Measurements from ENCODE around the gene MEF2B.

The MEF2B gene

DNA sequence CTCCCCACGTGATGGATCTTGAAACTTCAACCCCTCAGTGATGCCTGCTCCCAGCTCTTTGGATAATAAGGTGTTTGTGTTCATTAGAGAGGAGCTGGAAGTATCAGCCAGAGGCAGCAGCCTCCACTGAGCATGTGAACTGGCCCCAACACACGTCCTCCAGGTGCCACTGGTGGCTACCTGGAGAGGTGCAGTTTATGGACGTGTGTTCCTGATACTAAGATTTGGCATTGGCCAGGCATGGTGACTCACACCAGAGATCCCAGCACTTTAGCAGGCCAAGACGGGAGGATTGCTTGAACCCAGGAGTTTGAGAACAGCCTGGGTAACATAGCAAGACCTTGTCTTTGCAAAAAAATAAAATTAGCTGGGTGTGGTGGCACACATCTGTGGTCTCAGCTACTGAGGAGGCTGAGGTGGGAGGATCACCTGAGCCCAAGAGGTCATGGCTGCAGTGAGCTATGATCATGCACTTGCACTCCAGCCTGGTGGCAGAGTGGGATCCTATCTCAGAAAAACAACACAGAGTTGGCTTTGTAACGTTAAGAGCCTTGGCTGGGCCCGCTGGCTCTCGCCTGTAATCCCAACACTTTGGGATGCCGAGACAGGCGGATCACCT lies 71.9 kb downstream of the MEF2B start:
- DNase-seq: no peak

DNA sequence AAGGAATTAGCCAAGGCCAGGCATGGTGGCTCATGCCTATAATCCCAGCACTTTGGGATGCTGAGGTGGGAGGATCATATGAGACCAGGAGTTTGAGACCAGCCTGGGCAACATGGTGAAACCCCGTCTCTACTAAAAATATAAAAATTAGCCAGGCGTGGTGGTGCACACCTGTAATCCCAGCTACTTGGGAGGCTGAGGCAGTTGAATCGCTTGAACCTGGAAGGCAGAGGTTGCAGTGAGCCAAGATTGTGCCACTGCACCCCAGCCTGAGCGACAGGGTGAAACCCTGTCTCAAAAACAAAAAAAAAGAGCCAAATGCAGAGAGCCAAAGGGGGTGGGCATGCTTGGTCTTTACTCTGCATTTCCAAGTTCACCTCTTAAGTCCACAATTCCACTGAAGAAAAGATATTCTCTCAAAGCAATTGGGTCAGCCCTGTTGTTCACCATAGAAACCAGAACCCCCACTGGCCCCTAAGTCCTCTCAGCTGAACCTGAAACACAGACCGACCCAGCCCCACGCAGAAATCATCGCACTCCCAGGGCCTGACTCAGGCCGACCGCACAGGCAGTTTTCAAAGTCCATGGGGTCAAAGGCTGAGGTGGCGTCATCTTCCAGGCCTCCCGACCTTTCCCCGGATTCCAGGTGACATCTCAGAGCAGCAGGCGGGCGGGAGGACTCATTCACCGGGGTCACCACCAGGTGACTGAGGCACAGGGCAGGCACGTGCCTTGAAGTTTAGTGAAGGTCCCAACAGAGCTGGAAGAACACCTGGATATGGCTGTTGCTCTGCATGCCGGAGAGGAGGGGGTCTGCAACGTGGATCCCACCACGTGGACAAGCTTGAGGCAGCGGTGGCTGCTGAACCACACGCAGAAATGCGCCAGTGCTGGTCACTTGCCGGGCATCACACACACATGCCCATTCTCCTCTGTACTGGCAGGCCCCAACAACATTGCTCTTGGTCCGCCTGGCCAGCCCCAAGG lies 73.1 kb downstream of the MEF2B start:
- no peak for DNase-seq

DNA sequence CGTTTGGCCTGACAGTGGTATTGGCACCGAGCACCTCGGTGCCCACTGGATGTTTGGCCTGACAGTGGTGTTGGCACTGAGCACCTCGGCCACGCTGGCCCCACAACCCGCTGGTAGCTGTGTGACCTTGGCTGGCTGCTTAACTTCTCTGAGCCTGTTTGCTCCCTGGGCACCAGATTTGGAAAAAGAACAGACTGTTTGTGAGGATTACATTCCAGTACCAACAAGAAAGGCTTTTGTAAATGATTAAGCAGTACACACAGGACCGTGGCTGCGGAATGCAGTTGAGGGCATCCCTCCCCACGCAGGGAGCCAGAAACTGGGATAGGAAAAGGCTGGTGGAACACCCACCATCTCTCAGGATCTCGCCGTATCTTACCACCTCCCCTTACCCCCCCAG lies 74.4 kb downstream of the MEF2B start:
- no peak for DNase-seq
